ENCODE measurements around the gene DCST1. TPM values are rescaled to one million over a fixed set of nuclear protein-coding genes. Genes with fewer than 3 reads are reported as not detected.

DCST1 gene
- total RNA-seq, 1 experiment from 2014 or later = 0.15 TPM

GRCh38 chr1:155026588-155026987 lies 7.0 kb upstream of the DCST1 start:
- DNase-seq (ENCODE audit: low spot score) (no peak), ATAC-seq (no peak)
- TF ChIP-seq TEAD1 (CRISPR knock-in tag; IDR thresholded peaks at IDR 0.05) (no peak), NR2C2 (CRISPR knock-in tag; IDR thresholded peaks at IDR 0.05) (no peak), TEAD4 (CRISPR knock-in tag; IDR thresholded peaks at IDR 0.05) (no peak), PREB (CRISPR knock-in tag; IDR thresholded peaks at IDR 0.05; ENCODE audit: borderline replicate concordance) (no peak), CREB1 (CRISPR knock-in tag; IDR thresholded peaks at IDR 0.05) (no peak), ELF4 (CRISPR knock-in tag; IDR thresholded peaks at IDR 0.05; ENCODE audit: low read depth) (no peak), ZNF232 (CRISPR knock-in tag; IDR thresholded peaks at IDR 0.05) (no peak), NFE2L1 (CRISPR knock-in tag; IDR thresholded peaks at IDR 0.05) (no peak), GTF2I (CRISPR knock-in tag; conservative IDR thresholded peaks at IDR 0.05) (no peak), IRF2 (CRISPR knock-in tag; IDR thresholded peaks at IDR 0.05; ENCODE audit: borderline replicate concordance, low read depth) (no peak), ZNF671 (CRISPR knock-in tag; IDR thresholded peaks at IDR 0.05) (no peak), AFF4 (CRISPR knock-in tag; IDR thresholded peaks at IDR 0.05; ENCODE audit: borderline replicate concordance) (no peak), OVOL2 (CRISPR knock-in tag; IDR thresholded peaks at IDR 0.05; ENCODE audit: borderline replicate concordance) (no peak)
- TF ChIP-seq, protein P1, sequence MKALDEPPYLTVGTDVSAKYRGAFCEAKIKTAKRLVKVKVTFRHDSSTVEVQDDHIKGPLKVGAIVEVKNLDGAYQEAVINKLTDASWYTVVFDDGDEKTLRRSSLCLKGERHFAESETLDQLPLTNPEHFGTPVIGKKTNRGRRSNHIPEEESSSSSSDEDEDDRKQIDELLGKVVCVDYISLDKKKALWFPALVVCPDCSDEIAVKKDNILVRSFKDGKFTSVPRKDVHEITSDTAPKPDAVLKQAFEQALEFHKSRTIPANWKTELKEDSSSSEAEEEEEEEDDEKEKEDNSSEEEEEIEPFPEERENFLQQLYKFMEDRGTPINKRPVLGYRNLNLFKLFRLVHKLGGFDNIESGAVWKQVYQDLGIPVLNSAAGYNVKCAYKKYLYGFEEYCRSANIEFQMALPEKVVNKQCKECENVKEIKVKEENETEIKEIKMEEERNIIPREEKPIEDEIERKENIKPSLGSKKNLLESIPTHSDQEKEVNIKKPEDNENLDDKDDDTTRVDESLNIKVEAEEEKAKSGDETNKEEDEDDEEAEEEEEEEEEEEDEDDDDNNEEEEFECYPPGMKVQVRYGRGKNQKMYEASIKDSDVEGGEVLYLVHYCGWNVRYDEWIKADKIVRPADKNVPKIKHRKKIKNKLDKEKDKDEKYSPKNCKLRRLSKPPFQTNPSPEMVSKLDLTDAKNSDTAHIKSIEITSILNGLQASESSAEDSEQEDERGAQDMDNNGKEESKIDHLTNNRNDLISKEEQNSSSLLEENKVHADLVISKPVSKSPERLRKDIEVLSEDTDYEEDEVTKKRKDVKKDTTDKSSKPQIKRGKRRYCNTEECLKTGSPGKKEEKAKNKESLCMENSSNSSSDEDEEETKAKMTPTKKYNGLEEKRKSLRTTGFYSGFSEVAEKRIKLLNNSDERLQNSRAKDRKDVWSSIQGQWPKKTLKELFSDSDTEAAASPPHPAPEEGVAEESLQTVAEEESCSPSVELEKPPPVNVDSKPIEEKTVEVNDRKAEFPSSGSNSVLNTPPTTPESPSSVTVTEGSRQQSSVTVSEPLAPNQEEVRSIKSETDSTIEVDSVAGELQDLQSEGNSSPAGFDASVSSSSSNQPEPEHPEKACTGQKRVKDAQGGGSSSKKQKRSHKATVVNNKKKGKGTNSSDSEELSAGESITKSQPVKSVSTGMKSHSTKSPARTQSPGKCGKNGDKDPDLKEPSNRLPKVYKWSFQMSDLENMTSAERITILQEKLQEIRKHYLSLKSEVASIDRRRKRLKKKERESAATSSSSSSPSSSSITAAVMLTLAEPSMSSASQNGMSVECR (CRISPR knock-in tag; IDR thresholded peaks at IDR 0.05; ENCODE audit: borderline replicate concordance) = no peak
- TF ChIP-seq, protein P2, sequence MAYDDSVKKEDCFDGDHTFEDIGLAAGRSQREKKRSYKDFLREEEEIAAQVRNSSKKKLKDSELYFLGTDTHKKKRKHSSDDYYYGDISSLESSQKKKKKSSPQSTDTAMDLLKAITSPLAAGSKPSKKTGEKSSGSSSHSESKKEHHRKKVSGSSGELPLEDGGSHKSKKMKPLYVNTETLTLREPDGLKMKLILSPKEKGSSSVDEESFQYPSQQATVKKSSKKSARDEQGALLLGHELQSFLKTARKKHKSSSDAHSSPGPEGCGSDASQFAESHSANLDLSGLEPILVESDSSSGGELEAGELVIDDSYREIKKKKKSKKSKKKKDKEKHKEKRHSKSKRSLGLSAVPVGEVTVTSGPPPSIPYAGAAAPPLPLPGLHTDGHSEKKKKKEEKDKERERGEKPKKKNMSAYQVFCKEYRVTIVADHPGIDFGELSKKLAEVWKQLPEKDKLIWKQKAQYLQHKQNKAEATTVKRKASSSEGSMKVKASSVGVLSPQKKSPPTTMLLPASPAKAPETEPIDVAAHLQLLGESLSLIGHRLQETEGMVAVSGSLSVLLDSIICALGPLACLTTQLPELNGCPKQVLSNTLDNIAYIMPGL (CRISPR knock-in tag; IDR thresholded peaks at IDR 0.05) = no peak
- TF ChIP-seq, protein P3, sequence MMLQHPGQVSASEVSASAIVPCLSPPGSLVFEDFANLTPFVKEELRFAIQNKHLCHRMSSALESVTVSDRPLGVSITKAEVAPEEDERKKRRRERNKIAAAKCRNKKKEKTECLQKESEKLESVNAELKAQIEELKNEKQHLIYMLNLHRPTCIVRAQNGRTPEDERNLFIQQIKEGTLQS (CRISPR knock-in tag; conservative IDR thresholded peaks at IDR 0.05) = no peak
- TF ChIP-seq, protein P4, sequence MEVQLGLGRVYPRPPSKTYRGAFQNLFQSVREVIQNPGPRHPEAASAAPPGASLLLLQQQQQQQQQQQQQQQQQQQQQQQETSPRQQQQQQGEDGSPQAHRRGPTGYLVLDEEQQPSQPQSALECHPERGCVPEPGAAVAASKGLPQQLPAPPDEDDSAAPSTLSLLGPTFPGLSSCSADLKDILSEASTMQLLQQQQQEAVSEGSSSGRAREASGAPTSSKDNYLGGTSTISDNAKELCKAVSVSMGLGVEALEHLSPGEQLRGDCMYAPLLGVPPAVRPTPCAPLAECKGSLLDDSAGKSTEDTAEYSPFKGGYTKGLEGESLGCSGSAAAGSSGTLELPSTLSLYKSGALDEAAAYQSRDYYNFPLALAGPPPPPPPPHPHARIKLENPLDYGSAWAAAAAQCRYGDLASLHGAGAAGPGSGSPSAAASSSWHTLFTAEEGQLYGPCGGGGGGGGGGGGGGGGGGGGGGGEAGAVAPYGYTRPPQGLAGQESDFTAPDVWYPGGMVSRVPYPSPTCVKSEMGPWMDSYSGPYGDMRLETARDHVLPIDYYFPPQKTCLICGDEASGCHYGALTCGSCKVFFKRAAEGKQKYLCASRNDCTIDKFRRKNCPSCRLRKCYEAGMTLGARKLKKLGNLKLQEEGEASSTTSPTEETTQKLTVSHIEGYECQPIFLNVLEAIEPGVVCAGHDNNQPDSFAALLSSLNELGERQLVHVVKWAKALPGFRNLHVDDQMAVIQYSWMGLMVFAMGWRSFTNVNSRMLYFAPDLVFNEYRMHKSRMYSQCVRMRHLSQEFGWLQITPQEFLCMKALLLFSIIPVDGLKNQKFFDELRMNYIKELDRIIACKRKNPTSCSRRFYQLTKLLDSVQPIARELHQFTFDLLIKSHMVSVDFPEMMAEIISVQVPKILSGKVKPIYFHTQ (CRISPR knock-in tag; IDR thresholded peaks at IDR 0.05) = no peak
- TF ChIP-seq, protein P5, sequence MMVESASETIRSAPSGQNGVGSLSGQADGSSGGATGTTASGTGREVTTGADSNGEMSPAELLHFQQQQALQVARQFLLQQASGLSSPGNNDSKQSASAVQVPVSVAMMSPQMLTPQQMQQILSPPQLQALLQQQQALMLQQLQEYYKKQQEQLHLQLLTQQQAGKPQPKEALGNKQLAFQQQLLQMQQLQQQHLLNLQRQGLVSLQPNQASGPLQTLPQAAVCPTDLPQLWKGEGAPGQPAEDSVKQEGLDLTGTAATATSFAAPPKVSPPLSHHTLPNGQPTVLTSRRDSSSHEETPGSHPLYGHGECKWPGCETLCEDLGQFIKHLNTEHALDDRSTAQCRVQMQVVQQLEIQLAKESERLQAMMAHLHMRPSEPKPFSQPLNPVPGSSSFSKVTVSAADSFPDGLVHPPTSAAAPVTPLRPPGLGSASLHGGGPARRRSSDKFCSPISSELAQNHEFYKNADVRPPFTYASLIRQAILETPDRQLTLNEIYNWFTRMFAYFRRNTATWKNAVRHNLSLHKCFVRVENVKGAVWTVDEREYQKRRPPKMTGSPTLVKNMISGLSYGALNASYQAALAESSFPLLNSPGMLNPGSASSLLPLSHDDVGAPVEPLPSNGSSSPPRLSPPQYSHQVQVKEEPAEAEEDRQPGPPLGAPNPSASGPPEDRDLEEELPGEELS (CRISPR knock-in tag; IDR thresholded peaks at IDR 0.05) = no peak
- Mint-ChIP-seq H3K4me3 (no peak overlapping the region), H3K36me3 (no peaks in the 10 kb centered on the region), H3K27me3 (ENCODE audit: low read depth) (no peaks in the 10 kb centered on the region; the same call in 1 of the 2 replicates), H3K27ac (no peak overlapping the region), H3K9me3 (no peaks in the 10 kb centered on the region), H3K4me1 (no peaks in the 10 kb centered on the region)
- POLR2A ChIA-PET = no interaction called here
- CTCF ChIA-PET = interaction anchor here (1.0 to 2.6 kb wide), 3 partner anchors 10 to 24 kb away, joined by 3 to 13 read pairs (median 7); partner anchors contain the start of gene ADAM15
